ENCODE data around the gene TCF25. TPM values are rescaled to one million over a fixed set of nuclear protein-coding genes. Genes with fewer than 3 reads are reported as not detected.
"Not testable (repeated sequence)": the region's sequence is repeated elsewhere in the genome, so short reads cannot be mapped to it uniquely, and the experiment has no call there.

The TCF25 gene
- total RNA-seq, 1 donor from 2014 or later, result 177 TPM

DNA sequence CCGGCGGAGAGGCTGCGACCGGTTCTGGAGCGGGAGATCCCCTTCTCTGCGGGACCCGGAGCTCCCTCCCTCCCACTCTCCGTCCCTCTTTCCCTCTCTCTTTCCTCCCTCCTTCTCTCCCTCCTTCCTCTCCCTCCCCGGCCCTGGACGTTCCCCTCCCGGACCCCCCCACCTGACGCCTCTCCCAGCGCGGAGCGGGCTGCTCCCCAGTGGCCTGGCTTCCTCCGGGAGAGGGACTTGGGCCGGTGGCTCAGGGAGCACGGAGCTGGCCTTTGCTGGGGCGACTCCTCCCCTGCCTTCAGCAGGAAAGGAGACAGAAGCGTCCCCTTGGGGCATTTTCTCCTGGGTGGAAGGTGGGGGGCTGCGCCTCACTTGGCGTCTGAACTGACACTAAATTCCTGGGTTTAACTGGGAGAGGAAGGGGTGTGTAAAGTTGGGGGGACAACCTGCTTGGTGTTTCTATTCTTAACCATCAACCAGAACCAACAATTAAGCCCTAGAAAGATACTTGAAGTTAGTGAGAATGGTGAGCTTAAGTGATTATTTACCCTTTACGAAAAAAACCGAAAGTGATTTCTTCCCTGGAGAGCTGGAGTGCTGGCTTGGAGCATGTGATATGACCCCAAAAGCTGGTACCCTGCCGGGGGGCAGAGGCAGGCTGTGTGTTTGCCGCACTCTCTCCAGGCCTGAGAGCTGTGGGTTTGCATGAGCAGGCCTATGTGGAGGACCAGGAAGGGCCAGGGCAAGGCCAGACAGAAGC lies 44.3 kb upstream of the TCF25 start:
- Mint-ChIP-seq H3K27me3 (no peaks in the 10 kb centered on the region), H3K36me3 (ENCODE audit: insufficient read depth) (peaks cover 4% of the 10 kb centered on the region), H3K4me1 (ENCODE audit: low read depth) (peaks cover 17% of the 10 kb centered on the region), H3K27ac (peak overlapping the region; percentile 78), H3K9me3 (ENCODE audit: low read depth) (no peaks in the 10 kb centered on the region), H3K4me3 (ENCODE audit: low read depth) (peak overlapping the region; percentile 74)
- DNase-seq (ENCODE audit: low spot score, unreplicated experiment), result no peak
- TF ChIP-seq, protein P1, sequence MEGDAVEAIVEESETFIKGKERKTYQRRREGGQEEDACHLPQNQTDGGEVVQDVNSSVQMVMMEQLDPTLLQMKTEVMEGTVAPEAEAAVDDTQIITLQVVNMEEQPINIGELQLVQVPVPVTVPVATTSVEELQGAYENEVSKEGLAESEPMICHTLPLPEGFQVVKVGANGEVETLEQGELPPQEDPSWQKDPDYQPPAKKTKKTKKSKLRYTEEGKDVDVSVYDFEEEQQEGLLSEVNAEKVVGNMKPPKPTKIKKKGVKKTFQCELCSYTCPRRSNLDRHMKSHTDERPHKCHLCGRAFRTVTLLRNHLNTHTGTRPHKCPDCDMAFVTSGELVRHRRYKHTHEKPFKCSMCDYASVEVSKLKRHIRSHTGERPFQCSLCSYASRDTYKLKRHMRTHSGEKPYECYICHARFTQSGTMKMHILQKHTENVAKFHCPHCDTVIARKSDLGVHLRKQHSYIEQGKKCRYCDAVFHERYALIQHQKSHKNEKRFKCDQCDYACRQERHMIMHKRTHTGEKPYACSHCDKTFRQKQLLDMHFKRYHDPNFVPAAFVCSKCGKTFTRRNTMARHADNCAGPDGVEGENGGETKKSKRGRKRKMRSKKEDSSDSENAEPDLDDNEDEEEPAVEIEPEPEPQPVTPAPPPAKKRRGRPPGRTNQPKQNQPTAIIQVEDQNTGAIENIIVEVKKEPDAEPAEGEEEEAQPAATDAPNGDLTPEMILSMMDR (IDR thresholded peaks at IDR 0.05; ENCODE audit: unreplicated experiment), result no peak

DNA sequence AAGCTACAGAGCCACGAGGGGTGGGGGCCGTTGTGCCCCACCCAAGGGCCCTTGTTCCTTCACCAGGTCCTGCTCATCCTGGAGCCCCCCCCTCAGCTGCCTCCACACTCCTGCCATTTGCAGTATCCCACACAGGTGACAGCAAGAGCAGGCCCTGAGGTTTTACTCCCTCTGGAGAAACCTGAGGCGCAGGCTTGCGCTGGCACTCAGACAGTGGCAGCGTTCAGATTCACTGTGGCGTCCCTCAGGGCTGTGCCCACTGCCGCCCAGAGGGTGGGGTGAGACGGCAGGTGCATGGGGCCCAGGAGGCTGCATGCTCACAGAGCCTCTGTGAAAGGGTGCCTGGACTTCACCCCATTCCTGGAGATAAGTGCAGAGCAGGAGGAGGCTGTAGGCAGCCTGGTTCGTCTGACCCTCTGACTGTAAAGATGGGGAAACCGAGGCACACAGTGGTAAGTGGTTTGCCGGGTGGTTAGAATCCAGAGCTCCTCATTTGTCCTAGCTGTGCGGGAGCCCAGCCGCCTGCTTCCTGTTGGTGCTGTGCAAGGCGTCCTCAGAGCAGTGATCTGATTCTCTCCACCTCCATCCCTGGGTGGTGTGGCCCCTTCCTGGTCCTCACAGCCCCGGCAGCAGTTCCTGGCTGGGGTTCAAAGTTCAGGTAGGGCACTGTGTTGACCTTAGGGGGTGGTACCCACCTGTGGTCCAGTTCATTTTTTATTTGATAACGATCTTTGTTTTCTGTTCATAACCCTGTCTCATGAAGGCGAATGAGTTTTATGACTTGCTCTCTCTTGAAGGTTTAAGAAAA lies 43.6 kb upstream of the TCF25 start:
- Mint-ChIP-seq H3K27me3 (no peaks in the 10 kb centered on the region), H3K4me1 (ENCODE audit: low read depth) (peaks cover 17% of the 10 kb centered on the region), H3K27ac (peak overlapping the region; percentile 88), H3K9me3 (ENCODE audit: low read depth) (no peaks in the 10 kb centered on the region), H3K4me3 (ENCODE audit: low read depth) (peak overlapping the region; percentile 74), H3K36me3 (ENCODE audit: insufficient read depth) (peaks cover 7% of the 10 kb centered on the region)
- TF ChIP-seq, protein P1 (IDR thresholded peaks at IDR 0.05; ENCODE audit: unreplicated experiment), result no peak
- no peak for DNase-seq (ENCODE audit: low spot score, unreplicated experiment)

DNA sequence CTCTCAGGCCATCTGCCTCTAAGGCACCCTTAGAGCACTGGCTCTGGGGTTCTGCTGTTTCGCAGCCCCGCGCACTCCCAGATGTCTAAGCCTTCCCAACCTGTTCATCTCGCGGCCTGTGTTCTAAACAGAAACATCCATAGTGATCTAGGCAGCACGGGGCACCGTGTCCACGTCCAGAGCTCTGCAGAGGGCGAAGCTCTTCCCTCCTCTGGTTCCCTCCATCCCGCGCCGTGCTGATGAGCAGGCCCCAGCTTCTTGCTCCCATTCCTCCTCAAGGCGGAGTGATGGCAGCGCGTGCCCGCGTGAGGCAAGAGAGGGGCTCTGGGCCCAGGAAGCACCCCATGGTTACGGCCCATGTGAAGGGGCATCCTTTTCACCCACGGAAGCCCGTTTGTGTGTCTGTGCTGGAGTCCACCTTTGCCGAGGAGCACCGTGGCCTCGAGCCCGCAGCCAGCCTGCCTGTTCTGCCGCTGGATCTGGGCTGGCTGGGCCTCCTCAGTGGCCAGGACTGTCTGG lies 41.5 kb upstream of the TCF25 start:
- H3K36me3 Mint-ChIP-seq (ENCODE audit: insufficient read depth), result peaks cover 14% of the 10 kb centered on the region

DNA sequence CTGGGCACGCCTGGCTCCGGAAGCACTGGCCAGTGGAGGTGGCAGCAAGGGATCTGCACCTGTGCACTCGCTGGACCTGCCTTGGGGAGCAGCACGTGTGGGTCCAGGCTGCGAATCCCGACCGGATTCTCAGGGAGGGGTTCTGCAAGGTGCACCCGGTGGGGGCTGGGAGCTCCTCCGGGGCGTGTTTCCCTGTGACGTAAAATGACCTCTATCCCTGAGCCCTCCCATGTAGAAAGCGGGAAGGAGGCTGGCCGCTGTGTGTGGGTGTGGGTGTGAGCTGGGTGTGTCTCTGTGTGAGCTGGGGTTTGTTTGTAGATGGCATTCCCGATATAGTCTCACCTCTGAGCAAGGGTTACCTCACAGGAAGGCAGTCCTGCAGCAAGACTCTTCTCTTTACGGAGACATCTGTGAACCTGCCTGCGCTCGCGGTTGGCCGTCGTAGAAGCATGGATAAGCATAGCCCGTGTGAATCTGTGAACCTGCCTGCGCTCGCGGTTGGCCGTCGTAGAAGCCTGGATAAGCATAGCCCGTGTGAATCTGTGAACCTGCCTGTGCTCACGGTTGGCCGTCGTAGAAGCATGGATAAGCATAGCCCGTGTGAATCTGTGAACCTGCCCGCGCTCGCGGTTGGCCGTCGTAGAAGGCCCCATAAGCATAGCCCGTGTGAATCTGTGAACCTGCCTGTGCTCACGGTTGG lies 39.6 kb upstream of the TCF25 start:
- not testable (repeated sequence) for H3K27me3 Mint-ChIP-seq; H3K27ac Mint-ChIP-seq; H3K9me3 Mint-ChIP-seq (ENCODE audit: low read depth); DNase-seq (ENCODE audit: low spot score, unreplicated experiment); H3K4me3 Mint-ChIP-seq (ENCODE audit: low read depth)
- Mint-ChIP-seq H3K4me1 (ENCODE audit: low read depth) (peaks cover 18% of the 10 kb centered on the region), H3K36me3 (ENCODE audit: insufficient read depth) (peaks cover 14% of the 10 kb centered on the region)

More for the DNA sequence above, 41.5 kb upstream of the TCF25 start:
- Mint-ChIP-seq H3K9me3 (ENCODE audit: low read depth) (no peaks in the 10 kb centered on the region), H3K4me3 (ENCODE audit: low read depth) (no peak overlapping the region), H3K27me3 (no peaks in the 10 kb centered on the region), H3K4me1 (ENCODE audit: low read depth) (peaks cover 17% of the 10 kb centered on the region), H3K27ac (peak overlapping the region; percentile 29)
- no peak for DNase-seq (ENCODE audit: low spot score, unreplicated experiment)
- TF ChIP-seq, protein P1 (IDR thresholded peaks at IDR 0.05; ENCODE audit: unreplicated experiment), result no peak

DNA sequence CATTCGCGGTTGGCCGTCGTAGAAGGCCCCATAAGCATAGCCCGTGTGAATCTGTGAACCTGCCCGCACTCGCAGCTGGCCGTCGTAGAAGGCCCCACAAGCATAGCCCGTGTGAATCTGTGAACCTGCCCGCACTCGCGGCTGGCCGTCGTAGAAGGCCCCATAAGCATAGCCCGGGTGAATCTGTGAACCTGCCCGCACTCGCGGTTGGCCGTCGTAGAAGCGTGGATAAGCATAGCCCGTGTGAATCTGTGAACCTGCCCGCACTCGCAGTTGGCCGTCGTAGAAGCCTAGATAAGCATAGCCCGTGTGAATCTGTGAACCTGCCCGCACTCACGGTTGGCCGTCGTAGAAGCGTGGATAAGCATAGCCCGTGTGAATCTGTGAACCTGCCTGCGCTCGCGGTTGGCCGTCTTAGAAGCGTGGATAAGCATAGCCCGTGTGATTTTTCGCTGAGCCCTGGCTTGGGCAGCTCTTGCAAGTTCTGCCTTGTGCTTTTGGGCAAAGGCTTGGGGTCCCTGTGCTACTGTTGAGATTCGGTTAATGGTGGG lies 38.5 kb upstream of the TCF25 start:
- Mint-ChIP-seq H3K4me1 (ENCODE audit: low read depth) (peaks cover 12% of the 10 kb centered on the region), H3K36me3 (ENCODE audit: insufficient read depth) (peaks cover 14% of the 10 kb centered on the region)
- not testable (repeated sequence) for H3K4me3 Mint-ChIP-seq (ENCODE audit: low read depth); H3K27me3 Mint-ChIP-seq; H3K27ac Mint-ChIP-seq; H3K9me3 Mint-ChIP-seq (ENCODE audit: low read depth); DNase-seq (ENCODE audit: low spot score, unreplicated experiment)

DNA sequence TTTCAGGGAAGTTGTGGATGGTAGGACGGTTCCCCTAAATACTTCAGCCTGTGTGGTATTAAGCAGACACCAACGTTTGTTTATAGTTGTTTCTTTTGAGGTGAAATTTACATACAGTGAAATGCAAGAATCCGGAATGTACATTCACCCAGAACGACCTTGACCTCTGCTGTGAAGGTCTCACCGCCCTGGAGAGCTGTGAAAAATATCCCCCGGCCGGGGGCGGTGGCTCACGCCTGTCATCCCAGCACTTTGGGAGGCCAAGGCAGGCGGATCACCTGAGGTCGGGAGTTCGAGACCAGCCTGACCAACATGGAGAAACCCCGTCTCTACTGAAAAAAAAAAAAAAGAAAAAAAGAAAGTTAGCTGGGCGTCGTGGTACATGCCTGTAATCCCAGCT lies 36.9 kb upstream of the TCF25 start:
- not testable (repeated sequence) for H3K9me3 Mint-ChIP-seq (ENCODE audit: low read depth); H3K27me3 Mint-ChIP-seq; H3K4me3 Mint-ChIP-seq (ENCODE audit: low read depth); H3K27ac Mint-ChIP-seq; H3K4me1 Mint-ChIP-seq (ENCODE audit: low read depth); DNase-seq (ENCODE audit: low spot score, unreplicated experiment)
- H3K36me3 Mint-ChIP-seq (ENCODE audit: insufficient read depth), result peaks cover 14% of the 10 kb centered on the region
